A375 (cell line): ENCODE results near the gene PRDM12. TPM values are rescaled to one million over a fixed set of nuclear protein-coding genes. Genes with fewer than 3 reads are reported as not detected.

Experiments used
- small RNA-seq: library from RNA; depleted of rRNA; stranded (forward); fragments of <200 nt; gene quantifications from one replicate; pipeline ENCODE3, GENCODE V24; 2014
- total RNA-seq: library from RNA; depleted of rRNA; stranded (reverse); fragments of >200 nt; shearing (Covaris generic); gene quantifications from 2 replicates; pipeline ENCODE4 v1.2.3, GENCODE V29; 2014; rRNA removed

Gene PRDM12
- 0.08 and 0.11 TPM in 2 replicates for total RNA-seq

GRCh38 chr9:130664251-130665028 is at the start of gene PRDM12:
Gene PRDM12 (plus strand): TSS chr9:130664594. CDS start chr9:130664654, 60 bp downstream.

GRCh38 chr9:130693426-130694191 is 29.2 kb downstream of the PRDM12 start, which contains the start of gene EXOSC2:
Gene EXOSC2 (plus strand): TSS chr9:130693780. CDS start chr9:130693792, 12 bp downstream.

Small RNA genes lying within 50 kb of the gene (small RNA-seq; reads per million reads assigned to genes)
- gene AL359092.1 (not detected), gene MIR6856 (not detected)

Other genes starting within 250 kb of the PRDM12 start
- gene ASS1, start 219.6 kb upstream of the PRDM12 start, total RNA-seq, result 8.7 and 9.4 TPM in 2 replicates
- gene FUBP3, start 85.0 kb upstream of the PRDM12 start, total RNA-seq, result 97.1 and 105 TPM in 2 replicates
- 70.8 and 84.0 TPM in 2 replicates for gene EXOSC2, start 29.2 kb downstream of the PRDM12 start, total RNA-seq
- gene ABL1, start 170.7 kb downstream of the PRDM12 start, total RNA-seq, result 30.1 and 30.9 TPM in 2 replicates
- gene QRFP, start 232.2 kb downstream of the PRDM12 start, total RNA-seq, result not detected in 2 replicates